Embryonic facial prominence (tissue), 1 donor: Measurements from ENCODE around the gene GMPR2.
"Not testable (repeated sequence)": the region's sequence is repeated elsewhere in the genome, so short reads cannot be mapped to it uniquely, and the experiment has no call there.

Source experiments
- DNase-seq: peaks from one replicate; pipeline ENCODE4 v3.0.0-alpha.2; 2016; ENCODE audit errors: extremely low spot score

Gene GMPR2

GRCh38 chr14:24202538-24202937 lies 30.2 kb upstream of the GMPR2 start:
- not testable (repeated sequence) for DNase-seq

GRCh38 chr14:24203249-24203886 lies 29.4 kb upstream of the GMPR2 start:
- DNase-seq, result not testable (repeated sequence)

- no peak for DNase-seq
Measured at GRCh38 chr14:24204163-24205146, 28.3 kb upstream of the GMPR2 start.

- no peak for DNase-seq
Measured at GRCh38 chr14:24206260-24207103, 26.2 kb upstream of the GMPR2 start.

- no peak for DNase-seq
Measured at GRCh38 chr14:24207104-24207551, 25.6 kb upstream of the GMPR2 start.

GRCh38 chr14:24207625-24208024 lies 25.1 kb upstream of the GMPR2 start:
- no peak for DNase-seq

GRCh38 chr14:24211311-24211710 lies 21.4 kb upstream of the GMPR2 start:
- DNase-seq, result no peak

- peak; percentile 94 for DNase-seq
Measured at GRCh38 chr14:24212924-24213865, 19.5 kb upstream of the GMPR2 start, which contains the start of gene CHMP4A. Gene CHMP4A (minus strand): TSS chr14:24213488. CDS start chr14:24213439, 49 bp downstream.

- DNase-seq, result no peak
Measured at GRCh38 chr14:24213866-24214662, 18.7 kb upstream of the GMPR2 start.

GRCh38 chr14:24215495-24216344 lies 17.0 kb upstream of the GMPR2 start, which contains the start of gene MDP1:
Gene MDP1 (minus strand): TSS chr14:24216066. CDS start chr14:24215955, 111 bp downstream.
- DNase-seq, result peak; percentile 79

GRCh38 chr14:24216345-24216699 lies 16.4 kb upstream of the GMPR2 start:
- DNase-seq, result no peak

GRCh38 chr14:24216876-24217275 lies 15.9 kb upstream of the GMPR2 start:
- not testable (repeated sequence) for DNase-seq

- DNase-seq, result no peak
Measured at GRCh38 chr14:24219080-24219479, 13.6 kb upstream of the GMPR2 start.

GRCh38 chr14:24219521-24219920 lies 13.2 kb upstream of the GMPR2 start:
- DNase-seq, result no peak

GRCh38 chr14:24222987-24223386 lies 9.7 kb upstream of the GMPR2 start:
- DNase-seq, result not testable (repeated sequence)

- DNase-seq, result no peak
Measured at GRCh38 chr14:24224618-24225071, 8.1 kb upstream of the GMPR2 start.

- no peak for DNase-seq
Measured at GRCh38 chr14:24226473-24226872, 6.3 kb upstream of the GMPR2 start.

- DNase-seq, result no peak
Measured at GRCh38 chr14:24228902-24229301, 3.8 kb upstream of the GMPR2 start.
